Right ventricle myocardium inferior (tissue), 1 donor: ENCODE results near the gene LAMP5. TPM values are rescaled to one million over a fixed set of nuclear protein-coding genes. Genes with fewer than 3 reads are reported as not detected.

Experiments
- ATAC-seq: fragments of 200-7000 bp; cut with Tn5 transposase; one replicate; pipeline ENCODE4 v1.9.1; 2020; ENCODE audit warnings: mild to moderate bottlenecking, moderate library complexity
- DNase-seq: peaks from one replicate; pipeline ENCODE4 v3.0.0; 2021; ENCODE audit errors: missing footprints
- intact Hi-C: fragments of 100-400 bp; cut with DNase I; formaldehyde crosslinking; loops from one replicate; pipeline ENCODE4 v1.11.0; 2022
- total RNA-seq: library from RNA; stranded (reverse); fragmentation: NEBNext Ultra II Directional; extraction: Animal tissue kit (Norgen Biotek cat#: 25700); gene quantifications from one replicate; pipeline ENCODE4 v1.2.1, GENCODE V29; 2021
- donor health status: DM: no; HTN: yes; CAD: no; lungs with severe emphysema.

Gene LAMP5
- total RNA-seq, 1 donor from 2014 or later: not detected

- DNase-seq (no peak), ATAC-seq (no peak)
- intact Hi-C loops: no loop called here
Observed at GRCh38 chr20:9574181-9574580, 59.8 kb downstream of the LAMP5 start.

- no peak for ATAC-seq
- no peak for DNase-seq
Observed at GRCh38 chr20:9574776-9575175, 60.4 kb downstream of the LAMP5 start.

DNA sequence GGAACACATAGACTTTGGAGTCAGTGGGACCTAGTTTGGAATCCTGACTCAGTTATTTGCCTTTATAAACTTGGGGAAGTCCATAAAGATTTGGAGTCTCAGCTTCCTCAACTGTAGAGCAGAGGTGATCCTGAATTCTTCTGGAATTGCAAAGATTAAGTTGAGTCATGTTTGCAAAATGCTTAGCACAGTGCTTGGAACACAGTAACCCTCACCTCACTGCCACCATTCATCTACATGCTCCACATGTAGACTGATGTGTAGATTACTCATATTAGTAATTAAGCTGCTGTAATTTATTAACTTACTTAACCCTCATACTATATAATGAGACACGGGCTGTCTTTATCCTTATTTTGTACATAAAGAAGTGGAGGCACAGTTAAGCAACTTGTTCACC, 61.4 kb downstream of the LAMP5 start:
- no peak for DNase-seq
- intact Hi-C loops: no loop called here
- ATAC-seq: no peak

More at GRCh38 chr20:9574776-9575175, 60.4 kb downstream of the LAMP5 start:
- intact Hi-C loops: no loop called here

- intact Hi-C loops: no loop called here
- DNase-seq (no peak), ATAC-seq (no peak)
Observed at GRCh38 chr20:9576695-9577094, 62.3 kb downstream of the LAMP5 start.

DNA sequence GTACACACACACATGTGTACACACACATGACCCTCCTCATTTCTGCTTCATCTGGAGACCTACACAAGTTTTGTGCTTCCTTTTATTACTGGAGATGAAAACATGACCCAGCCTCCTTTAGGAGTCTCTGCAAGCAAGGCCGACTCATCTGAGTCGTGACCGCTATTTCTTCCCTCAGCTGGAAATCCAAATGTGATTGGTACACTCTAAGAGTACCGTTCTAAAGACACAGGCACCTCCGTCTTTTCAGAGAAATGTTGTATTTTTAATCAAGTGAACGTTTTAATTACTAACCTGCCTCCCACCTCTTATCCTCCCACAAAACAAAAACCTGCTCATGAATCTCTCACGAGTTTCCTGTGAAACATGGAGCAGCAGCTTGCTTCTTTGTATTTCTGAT, 63.0 kb downstream of the LAMP5 start:
- ATAC-seq (no peak), DNase-seq (no peak)
- intact Hi-C loops: no loop called here

DNA sequence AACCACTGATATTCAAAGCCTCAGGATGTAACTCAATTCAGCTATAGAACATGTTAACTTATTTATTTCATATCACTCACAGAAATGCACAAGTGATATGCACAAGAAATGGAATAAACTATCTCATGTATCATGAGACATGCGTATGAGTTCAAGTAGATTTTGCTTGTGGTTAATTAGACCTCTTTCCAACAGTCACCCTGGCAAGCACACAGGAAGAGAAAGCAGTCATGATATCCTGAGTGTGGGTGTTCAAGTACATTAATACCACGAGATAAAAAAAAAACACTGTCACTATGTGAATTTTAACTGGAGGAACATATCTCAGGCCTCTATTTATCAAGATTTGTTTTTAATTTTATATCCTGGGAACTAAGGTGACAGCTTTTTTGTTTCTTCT, 64.2 kb downstream of the LAMP5 start:
- DNase-seq (no peak), ATAC-seq (no peak)
- intact Hi-C loops: no loop called here
